Measurements from ENCODE around the gene SREBF2.

DNA sequence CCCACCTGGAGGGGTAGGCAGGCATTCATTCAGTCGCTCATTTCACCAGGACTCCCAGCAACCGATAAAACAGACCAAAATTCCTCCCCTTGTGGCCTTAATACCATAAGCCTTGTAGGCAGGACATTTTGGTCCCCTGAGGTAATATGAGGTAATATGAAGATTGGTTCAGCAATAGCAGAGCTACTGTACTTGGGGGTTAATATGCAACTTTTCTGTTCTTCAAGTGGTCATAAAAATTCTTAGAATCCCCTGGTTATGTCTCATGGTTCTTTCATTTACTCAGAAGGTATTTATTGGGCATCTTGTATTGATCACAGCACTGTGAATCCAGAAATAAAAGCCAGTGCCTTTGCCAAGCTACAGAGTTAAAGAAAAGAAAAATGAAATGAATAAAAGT lies 52.2 kb downstream of the SREBF2 start:
- no peak for TF ChIP-seq MAFK (IDR thresholded peaks at IDR 0.05; ENCODE audit: partially characterized antibody)
- TF ChIP-seq CTCF (IDR thresholded peaks at IDR 0.05), result no peak
- no peak for TF ChIP-seq ZNF302 (CRISPR knock-in tag; IDR thresholded peaks at IDR 0.05)
- no peak for TF ChIP-seq NFE2L2 (conservative IDR thresholded peaks at IDR 0.05; ENCODE audit: low read length)
- TF ChIP-seq POLR2A (IDR thresholded peaks at IDR 0.05; ENCODE audit: low read length), result no peak
- no peak for TF ChIP-seq E2F6 (IDR thresholded peaks at IDR 0.05; ENCODE audit: borderline replicate concordance, low read depth)
- no peak for TF ChIP-seq MYC (IDR thresholded peaks at IDR 0.05; ENCODE audit: borderline replicate concordance, low read length)
